ENCODE results near the gene CCM2L.

CCM2L gene

DNA sequence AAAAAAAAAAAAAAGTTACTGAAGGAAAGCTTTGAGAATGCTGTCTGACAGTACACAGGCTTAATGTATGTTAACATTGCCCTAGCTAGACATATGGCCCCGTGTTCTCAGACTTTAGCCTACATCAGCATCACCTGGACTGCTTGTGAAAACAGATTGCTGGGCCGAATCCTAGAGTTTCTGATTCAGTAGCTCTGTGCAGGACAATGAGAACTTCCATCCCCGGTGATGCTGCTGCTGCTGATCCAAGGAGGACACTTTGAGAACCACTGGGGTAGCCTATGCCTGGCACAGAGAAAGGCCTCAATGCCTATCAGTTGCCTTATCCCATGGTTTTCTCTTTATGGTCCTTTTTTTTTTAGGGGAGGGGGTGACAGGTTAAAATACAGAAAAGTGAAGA, 43.4 kb downstream of the CCM2L start:
- in situ Hi-C loops (cut with HindIII; ENCODE audit: low sequenced_read_pairs) = no loop called here

DNA sequence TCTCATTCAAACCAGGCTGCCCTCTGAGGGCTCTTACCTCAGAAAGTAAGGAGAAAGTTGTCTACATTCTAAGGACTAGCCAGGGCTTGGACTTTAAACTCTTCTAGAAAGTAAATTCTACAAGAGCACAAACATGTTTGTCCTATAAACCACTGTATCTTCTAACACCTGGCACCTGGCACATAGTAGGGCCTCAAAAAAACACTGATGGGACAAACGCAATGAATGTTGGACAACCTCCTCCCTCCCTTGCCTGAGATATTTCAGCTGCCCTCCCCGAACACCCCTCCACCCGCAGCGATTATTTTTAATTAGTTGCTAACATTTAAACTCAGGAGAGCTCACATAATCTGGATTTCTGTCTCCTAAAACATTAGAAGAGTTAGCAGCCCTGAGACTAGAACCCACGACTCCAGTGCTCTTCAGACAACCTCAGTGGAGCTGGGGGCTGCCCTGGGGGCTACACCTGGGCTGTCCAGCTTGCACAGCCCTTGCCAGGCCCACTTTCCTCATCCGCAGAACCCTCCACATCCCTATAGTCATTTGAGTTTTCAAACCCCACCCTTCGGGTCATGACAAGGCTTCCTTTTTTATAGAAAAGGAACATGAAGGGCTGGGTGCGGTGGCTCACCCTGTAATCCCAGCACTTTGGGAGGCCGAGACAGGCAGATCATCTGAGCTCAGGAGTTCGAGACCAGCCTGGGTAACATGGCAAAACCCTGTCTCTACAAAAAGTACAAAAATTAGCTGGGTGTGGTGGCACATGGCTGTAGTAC, 46.7 kb downstream of the CCM2L start:
- in situ Hi-C loops (cut with HindIII; ENCODE audit: low sequenced_read_pairs) = no loop called here

DNA sequence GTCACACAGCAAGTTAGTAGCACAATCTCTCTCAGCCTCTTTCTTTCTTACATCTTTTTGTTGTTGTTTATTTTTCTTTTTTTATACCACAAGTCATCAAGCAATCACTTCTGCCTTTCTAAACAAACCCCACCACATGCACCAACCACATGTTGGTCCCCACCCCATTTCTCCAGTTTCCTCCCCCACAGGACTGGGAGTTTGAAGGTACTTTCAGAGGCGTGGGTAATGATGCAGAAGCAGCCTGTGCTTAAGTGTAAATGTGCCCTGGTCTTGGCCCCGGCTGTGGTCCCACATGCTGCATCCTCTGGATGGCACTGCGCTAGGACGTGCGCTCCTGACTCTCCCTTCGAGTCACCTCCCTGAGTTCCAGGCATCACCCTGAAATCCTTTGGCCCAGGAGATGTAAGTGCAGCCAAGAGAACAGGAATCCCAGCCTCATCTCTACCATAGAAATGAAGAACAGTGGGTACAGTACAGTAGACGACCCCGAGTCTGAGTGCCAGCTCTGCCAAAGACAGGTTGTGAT, 47.5 kb downstream of the CCM2L start:
- in situ Hi-C loops (cut with HindIII; ENCODE audit: low sequenced_read_pairs) = no loop called here

DNA sequence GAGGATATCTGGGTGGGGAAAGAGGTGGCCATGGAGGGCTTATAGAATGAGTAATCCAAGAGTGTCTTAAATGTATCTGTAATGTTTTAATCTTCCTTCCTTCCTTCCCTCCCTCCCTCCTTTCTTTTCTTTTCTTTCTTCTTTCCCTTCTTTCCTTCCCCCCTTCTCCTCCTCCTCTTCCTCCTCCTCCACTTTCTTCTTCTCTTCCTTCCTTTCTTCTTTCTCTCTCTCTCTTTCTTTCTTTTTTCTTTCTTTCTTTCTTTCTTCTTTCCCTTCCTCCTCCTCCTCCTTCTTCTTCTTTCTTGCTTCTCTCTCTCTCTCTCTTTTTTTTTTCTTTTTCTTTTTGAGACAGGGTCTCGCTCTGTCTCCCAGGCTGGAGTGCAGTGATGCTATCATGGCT, 49.0 kb downstream of the CCM2L start:
- in situ Hi-C loops (cut with HindIII; ENCODE audit: low sequenced_read_pairs) = no loop called here

DNA sequence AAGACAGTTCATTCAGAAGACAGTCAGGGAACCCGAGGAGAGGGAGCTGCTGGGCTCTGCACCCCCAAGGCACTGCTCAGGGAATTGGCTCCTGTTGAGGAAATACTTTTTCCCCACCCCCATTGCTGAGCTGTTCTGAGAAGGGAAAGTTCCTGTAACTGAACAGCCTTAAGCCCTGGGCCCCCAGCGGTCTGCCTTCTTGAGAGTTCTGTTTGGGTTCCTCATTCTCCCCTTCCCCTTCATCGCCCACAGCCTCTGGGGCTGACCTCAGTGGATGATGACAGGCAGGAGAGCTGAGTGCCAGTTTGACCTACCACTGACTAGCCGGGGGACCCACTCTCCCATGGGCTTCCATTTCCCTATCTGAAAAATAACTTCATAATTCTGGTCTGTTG, 52.5 kb downstream of the CCM2L start:
- in situ Hi-C loops (cut with HindIII; ENCODE audit: low sequenced_read_pairs) = no loop called here

DNA sequence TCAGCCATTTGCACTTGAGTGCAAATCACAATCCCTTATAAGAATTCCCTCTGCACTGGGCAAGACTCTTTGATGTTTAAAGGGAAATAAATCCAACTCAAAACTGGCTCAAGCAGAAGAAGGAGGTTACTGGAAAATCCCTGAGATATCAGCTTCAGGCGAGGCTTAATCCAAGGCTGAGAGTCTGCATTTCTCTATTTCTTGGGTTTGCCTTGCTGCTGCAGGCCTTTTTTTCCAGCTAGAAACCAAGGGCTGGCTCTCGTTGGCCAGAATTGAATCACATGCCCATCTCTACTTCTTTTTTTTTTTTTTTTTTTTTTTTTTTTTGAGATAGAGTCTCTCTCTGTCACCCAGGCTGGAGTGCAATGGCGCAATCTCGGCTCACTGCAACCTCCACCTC, 53.5 kb downstream of the CCM2L start:
- in situ Hi-C loops (cut with HindIII; ENCODE audit: low sequenced_read_pairs) = no loop called here

DNA sequence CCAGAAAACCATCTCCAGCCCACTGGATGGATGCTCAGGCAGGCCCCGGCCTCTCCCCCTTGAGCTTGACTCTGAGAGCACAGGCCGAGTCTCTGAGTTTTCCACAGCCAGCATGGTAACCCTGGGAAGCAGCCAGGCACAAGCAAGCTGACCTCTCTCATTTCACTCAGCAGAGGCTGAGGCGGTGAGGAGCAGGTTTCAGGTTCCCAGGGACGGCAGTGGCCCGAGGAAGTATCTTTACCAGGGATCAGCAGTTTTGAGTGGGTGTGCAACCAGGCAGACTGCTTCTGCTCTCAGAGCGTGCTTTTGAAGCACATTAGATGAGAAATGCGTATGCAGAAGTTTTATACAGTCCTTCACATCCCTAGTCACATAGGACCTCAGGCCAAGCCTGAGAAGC, 54.4 kb downstream of the CCM2L start:
- in situ Hi-C loops (cut with HindIII; ENCODE audit: low sequenced_read_pairs) = no loop called here

DNA sequence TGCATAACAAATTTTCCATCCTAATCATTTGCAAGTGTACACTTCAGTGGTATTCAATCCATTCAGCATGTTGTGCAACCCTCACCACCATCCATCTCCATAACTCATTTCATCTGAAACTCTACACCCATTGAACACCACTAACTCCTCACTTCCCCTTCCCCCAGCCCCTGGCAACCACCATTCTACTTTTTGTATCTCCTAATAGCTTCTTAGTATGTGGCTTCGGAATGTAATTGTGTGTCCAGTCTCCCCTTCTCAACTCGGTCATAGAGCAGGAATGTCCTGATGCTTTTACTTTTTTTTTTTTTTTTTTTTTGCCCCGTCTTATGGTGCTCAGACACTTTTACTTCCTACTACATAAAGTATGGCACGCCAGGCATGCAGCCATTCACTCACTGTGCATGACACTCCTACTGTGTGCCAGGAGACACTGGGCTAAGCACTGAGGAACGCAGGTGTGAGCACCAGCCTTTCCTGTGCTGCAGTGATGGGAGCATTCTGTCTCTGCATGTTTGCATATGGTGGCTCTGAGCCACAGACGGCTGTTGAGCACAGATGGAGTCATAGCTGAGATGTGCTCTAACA, 57.1 kb downstream of the CCM2L start:
- in situ Hi-C loops (cut with HindIII; ENCODE audit: low sequenced_read_pairs) = no loop called here

DNA sequence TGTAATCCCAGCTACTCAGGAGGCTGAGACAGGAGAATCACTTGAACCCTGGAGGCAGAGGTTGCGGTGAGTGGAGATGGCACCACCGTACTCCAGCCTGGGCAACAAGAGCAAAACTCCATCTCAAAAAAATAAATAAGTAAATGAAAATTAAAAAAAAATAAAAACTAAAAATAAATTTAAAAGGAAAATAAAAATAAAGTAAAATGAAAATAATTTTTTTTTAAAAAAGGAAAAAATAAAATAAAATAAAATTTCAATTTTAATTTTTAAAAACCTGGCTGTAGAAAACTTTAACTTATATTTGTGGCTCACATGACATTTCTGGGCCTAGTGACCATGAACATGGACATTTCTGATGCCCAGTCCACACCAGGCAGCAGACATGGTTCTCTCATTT, 57.9 kb downstream of the CCM2L start:
- in situ Hi-C loops (cut with HindIII; ENCODE audit: low sequenced_read_pairs) = no loop called here

DNA sequence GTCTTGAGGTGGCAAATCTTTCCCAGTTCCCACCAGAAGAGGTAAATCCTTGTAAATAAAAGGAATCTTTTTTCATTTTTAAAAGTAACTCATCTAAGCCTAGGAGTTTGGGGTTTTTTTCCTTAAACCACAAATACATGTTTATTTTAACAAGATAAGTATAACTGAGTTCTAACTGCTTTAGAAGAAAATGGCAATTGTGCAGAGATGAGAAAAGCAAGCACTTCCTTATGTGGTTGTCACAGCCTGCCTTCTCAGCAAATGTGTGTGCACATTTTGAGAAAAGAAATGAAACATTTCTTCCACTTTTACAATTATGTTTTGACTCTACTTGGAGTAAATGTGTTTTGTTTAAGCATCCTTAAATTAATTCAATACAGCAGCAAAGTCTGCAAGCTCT, 59.5 kb downstream of the CCM2L start:
- in situ Hi-C loops (cut with HindIII; ENCODE audit: low sequenced_read_pairs) = no loop called here

DNA sequence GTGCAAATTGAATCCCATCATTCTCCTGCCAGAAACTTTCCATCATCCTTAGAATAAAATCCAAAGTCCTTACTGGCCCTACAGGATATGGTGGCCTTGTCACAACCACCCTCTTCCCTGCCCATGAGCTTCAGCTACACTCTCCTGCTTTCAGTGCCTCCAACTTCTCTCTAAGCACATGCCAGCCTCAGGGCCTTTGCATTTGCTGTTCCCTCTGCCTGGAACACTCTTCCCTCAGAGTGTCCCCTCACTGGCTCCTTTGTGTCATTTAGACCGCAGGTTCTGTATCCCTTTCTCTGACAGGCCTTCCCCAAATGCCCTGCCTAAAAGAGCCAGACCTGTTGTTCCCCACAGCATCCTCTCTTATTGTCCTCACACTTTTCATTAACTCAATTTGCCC, 60.0 kb downstream of the CCM2L start:
- in situ Hi-C loops (cut with HindIII; ENCODE audit: low sequenced_read_pairs) = no loop called here

DNA sequence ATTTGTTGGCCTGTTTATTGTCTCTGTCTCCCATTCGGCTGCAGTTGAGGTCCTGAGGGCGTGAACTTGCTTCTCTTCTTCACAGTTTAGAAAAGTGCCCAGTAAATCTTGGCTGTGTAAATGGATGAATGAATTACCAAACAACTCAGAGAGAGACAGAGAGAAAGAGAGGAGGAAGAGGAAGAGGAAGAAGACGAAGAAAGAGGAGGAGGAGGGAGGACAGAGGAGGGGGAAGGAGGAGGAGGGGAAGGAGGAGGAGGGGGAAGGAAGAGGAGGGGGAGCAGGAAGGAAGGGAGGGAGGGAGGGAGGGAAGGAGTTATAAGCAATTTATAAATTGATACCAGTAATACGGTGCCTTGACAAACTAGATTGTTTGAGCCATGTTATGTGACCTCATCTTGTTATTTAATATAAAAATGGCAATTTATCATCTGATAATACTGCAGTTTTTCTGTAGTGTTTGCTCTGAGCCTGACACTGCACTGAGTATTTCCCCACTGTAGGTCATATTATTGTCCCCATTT, 60.5 kb downstream of the CCM2L start:
- in situ Hi-C loops (cut with HindIII; ENCODE audit: low sequenced_read_pairs) = no loop called here

DNA sequence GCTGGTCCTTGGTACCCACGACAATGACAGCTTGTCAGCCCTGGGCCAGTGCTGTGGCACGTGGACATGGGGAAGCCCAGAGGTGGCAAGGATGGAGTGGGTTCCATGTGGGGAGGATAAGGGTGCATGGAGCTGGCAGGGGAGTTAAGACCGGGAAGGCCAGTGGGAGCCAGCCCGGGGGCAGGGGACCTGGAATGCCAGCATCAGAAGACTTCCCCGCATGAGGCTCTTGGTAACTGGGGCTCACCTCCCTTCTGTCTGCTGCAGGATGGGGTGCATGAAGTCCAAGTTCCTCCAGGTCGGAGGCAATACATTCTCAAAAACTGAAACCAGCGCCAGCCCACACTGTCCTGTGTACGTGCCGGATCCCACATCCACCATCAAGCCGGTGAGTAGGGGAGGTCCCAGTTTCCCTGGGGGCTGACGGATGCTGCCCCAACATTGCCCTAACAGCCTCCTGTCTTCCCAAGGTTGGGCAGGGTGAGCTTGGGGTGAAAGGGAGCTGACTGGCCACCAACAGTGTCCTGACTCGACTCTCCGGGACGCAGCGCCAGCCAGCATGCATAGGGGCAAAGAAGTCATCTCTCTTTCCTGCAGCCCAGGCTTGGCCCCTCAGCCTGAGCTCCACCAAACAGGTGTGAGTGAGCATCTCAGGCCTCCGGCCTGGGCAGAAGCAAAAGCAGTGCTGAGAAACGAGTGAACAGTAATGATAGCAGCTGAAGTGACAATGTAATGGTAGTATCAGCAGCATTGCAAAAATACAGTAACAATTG, 61.3 kb downstream of the CCM2L start:
- in situ Hi-C loops (cut with HindIII; ENCODE audit: low sequenced_read_pairs) = no loop called here

DNA sequence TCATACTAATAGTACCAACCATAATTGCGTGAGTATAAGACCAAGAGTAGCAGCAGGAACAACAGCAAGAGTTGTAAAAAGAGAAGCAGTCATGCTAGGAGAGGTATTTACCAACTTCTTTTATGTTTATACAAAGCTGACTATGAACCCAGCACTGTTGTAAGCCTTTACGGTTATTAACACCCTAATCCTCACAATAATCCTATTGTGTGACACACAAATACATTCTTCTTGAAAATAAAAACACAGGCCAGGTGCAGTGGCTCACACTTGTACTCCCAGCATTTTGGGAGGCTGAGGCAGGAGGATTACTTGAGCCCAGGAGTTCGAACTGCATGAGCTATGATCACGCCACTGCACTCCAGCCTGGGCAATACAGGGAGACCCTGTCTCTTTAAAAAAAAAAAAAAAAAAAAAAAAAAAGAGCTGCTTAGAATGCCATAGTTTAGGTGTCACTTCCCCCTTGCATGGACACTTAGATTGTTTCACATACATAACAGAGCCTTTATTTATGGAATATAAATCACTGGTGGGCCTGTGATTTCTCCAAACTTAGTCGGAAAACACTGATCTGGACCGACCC, 62.0 kb downstream of the CCM2L start:
- in situ Hi-C loops (cut with HindIII; ENCODE audit: low sequenced_read_pairs) = no loop called here

DNA sequence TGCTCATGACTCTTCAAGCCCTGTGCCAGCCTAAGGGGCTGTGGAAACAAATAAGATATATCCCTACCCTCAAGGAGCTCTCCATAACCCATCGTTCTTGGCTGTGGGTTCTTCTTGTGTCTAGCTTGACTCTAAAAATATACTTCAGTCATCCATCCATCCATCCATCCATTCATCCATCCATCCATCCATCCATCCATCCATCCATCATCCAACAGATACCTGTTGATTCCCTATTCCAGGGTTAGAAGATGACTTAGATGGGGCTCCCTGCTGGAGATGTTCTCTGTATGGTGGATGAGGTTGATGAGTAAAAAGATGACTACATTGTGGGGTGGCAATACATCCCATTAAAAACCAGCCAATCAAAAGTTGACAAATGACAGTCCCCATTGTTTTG, 65.3 kb downstream of the CCM2L start:
- in situ Hi-C loops (cut with HindIII; ENCODE audit: low sequenced_read_pairs) = no loop called here

DNA sequence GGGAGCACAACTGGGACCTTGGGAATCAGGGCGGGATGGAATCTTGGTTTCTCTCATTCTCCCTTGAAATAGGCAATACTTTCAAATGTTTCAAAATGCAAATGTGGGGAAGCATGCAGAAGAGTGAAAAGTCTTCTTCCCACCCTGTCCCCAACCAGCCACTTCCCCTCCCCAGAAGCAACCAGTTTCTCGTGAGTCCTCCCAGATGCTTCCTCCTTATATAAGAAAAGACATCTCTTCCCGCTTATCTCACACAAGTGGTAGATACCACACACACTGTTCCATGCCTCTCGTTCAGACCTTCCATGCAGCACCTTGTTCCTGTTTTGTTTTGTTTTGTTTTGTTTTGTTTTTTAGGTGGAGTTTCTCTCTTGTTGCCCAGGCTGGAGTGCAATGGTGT, 67.0 kb downstream of the CCM2L start:
- in situ Hi-C loops (cut with HindIII; ENCODE audit: low sequenced_read_pairs) = no loop called here

DNA sequence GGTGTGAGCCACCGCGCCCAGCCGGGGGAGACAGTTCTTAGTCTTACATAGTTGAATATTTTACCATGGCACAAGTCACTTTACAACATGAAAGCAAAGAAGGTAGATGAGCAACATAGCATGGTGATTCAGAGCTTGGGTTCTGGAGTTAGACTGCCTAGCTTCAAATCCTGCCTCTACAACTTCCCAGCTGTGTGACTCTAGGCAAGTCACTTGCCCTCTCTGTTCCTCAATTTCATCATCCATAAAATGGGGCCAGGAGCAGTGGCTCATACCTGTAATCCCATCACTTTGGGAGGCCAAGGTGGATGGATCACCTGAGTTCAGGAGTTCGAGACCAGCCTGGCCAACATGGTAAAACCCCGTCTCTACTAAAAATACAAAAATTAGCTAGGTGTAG, 68.1 kb downstream of the CCM2L start:
- in situ Hi-C loops (cut with HindIII; ENCODE audit: low sequenced_read_pairs) = no loop called here

DNA sequence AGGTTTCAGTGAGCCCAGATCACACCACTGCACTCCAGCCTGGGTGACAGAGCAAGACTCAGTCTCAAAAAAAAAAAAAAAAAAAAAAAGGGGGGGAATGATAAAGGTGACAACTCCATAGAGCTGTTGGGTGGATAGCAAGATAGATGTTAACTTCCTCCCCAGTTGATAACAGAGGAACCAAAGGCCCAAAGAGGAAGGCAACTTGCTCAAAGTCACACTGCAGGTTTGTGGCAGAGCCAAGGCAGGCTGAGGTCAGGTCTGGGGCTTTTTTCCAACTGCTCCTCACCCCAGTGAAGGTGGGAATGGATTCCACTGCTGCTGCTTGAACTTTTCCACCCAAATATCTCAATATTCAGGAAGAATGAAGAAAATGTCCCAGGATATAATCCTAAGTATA, 68.6 kb downstream of the CCM2L start:
- in situ Hi-C loops (cut with HindIII; ENCODE audit: low sequenced_read_pairs) = no loop called here

DNA sequence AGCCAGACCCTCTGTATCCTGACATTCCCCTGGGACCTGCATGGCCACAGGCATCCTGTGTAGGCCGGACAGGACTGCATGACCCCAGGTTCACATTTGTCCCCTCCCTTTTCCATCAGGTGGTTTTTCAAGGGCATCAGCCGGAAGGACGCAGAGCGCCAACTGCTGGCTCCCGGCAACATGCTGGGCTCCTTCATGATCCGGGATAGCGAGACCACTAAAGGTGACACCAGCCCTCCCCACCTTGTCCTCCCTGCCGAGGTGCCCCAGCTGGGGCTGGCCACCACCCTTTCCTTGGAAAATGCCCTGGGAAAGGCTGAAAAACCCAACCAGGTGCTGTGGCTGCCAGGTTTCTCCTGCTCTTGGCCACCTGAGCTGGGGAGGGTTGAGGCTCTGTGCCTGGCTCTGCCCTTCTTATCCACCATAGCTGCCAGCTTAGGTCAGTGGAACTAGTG, 69.4 kb downstream of the CCM2L start:
- in situ Hi-C loops (cut with HindIII; ENCODE audit: low sequenced_read_pairs) = no loop called here

DNA sequence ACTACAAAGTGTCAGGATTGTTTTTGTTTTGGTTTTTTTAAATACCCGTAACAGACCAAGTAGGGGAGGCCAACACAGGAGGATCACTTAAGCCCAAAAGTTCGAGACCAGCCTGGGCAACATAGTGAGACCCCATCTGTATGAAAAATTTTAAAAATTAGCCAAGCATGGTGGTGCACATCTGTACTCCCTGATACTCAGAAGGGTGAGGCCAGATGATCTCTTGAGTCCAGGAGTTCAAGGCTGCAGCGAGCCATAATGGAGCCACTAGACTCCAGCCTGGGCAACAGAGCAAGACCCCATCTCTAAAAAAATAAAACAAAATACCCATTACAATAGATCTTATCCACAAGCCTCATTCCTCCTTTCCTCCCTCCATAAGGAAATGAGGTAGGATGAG, 70.5 kb downstream of the CCM2L start:
- in situ Hi-C loops (cut with HindIII; ENCODE audit: low sequenced_read_pairs) = no loop called here

All from DLD1 (cell line).